ENCODE results near the gene MAPK9. TPM values are rescaled to one million over a fixed set of nuclear protein-coding genes. Genes with fewer than 3 reads are reported as not detected.

MAPK9 gene
- total RNA-seq, 1 donor from 2014 or later, result 41.6 TPM

DNA sequence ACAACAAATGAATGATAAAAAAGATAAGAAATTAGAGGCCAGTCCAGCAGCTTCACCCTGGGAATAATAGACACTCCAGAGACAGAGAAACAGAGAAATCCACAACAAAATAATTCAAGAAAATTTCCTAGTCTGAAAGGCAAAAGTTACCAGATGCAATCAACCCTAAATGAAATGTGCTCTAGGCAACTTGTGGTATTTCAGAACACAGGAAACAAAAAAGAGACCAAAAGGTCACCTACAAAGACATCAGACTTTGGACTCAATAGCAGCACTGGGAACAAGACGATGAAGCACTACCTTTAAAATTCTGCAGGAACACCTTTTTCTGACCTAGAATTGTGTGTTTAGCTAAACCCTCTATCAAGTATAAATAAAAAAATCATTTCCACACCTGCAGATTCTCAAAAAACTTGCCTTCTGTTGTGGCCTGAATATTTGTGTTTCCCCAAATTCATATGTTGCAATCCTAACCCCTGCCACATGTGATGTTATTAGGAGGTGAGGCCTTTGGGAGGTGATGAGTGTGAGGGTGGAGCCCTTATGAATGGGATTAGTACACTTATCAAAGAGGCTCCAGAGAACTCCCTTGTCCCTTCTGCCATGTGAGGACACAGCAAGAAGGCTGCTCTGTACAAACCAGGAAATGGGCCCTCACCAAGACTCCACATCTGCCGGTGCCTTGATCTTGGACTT lies 5.9 kb upstream of the MAPK9 start:
- intact Hi-C loops (cut with micrococcal nuclease), result no loop called here

DNA sequence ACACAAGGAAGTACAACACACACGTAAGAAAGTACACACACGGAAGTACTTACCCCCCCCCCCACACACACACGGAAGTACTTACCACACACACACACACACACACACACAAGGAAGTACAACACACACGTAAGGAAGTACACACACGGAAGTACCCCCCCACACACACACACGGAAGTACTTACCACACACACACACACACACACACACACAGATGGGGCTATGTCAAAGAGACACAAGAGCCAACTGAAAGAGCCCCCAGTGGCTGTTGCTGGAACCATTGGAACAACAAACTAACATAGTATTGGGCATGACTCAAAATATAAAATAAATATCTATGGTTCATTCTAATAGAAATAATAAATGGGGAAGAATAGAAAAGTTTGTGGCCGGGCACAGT lies 4.9 kb upstream of the MAPK9 start:
- intact Hi-C loops (cut with micrococcal nuclease), result no loop called here

DNA sequence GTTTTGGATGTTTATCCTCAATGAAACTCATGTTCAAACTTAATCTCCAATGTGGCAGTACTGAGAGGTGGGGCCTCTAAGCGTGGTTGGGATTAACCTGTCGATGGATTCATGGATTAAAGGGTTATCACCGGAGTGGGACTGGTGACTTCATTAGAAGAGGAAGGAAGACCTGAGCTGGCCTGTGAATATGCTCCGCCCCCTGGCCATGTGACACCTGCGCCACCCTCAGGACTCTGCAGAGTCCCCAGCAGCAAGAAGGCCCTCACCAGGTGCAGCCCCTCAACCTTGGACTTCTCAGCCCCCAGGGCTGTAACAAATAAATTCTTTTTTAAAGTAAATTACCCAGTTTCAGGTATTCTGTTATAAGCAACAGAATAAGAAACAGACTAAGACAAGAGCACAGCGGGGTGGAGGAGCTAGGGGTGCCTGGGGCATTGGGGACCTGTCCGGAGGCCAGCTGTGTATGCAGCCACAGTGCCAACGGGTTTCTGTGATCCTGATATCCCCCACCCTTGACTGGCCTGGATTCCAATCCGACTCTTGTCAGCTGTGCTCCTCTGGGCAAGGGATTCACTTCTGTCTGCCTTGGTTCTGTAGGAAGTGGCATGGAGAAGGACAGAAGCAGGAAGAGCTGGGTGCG lies 3.2 kb upstream of the MAPK9 start:
- intact Hi-C loops (cut with micrococcal nuclease), result loop anchor here (5.0 kb wide), 6 partner anchors 223 to 1563 kb away; partner anchors contain the start of genes RACK1, RNF130, TBC1D9B and ZNF354A

DNA sequence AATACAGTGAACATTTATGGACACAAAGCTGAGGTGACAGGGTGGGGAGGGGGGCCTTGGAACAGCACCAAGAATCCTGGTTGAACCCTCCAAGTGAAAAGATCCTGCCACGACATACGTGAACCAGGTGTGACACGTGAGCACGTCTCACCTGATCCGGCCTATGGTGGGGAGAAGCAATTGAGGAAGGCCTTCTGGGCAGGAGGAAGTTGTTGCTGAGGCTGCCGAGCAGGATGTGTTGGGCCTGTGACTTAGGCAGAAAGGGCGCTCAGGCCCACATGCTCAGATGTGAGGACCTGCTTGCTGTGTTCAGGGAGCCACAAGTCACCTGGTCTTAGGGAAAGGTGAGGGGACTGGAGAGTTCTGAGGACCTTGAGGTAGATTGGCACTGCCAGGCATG lies 2.5 kb upstream of the MAPK9 start:
- intact Hi-C loops (cut with micrococcal nuclease), result loop anchor here (5.0 kb wide), 6 partner anchors 222 to 1562 kb away; partner anchors contain the start of genes RACK1, RNF130, TBC1D9B and ZNF354A

DNA sequence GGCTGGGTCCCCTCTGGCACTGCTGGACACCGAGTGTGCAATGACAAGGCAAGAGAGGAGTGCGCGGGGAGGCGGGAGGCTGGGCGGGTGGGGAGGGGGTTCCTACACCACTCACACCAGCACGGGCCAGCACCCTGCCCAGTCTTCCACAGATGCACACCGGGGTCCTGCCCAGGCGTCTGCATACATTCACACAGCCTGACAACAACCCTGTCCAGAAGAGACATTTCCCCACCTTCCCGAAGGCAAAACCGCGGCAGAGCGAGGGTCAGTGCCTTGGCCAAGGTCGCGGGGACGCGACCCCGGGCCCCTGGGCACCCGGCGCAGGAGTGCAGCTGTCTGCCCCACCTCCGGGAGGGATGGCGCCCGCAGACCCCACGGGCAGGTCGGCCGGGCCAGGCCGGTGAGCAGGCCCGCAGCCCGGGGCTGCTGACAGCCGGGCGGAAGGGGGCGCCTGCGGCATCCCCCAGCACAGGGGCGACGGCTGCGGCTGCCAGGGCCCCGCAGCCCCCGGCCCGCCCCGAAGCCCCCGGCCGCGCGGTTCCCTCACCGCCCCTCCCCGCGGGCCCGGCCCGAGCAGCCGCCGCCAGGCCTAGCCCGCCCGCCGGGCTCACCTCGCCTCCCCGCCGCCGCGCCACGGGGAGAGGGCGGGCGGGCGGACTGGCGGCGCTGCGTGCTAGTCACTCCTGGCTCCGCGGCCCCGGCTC lies 496 bp downstream of the MAPK9 start:
- intact Hi-C loops (cut with micrococcal nuclease), result loop anchor here (5.0 kb wide), 6 partner anchors 219 to 1559 kb away; partner anchors contain the start of genes RACK1, RNF130, TBC1D9B and ZNF354A

DNA sequence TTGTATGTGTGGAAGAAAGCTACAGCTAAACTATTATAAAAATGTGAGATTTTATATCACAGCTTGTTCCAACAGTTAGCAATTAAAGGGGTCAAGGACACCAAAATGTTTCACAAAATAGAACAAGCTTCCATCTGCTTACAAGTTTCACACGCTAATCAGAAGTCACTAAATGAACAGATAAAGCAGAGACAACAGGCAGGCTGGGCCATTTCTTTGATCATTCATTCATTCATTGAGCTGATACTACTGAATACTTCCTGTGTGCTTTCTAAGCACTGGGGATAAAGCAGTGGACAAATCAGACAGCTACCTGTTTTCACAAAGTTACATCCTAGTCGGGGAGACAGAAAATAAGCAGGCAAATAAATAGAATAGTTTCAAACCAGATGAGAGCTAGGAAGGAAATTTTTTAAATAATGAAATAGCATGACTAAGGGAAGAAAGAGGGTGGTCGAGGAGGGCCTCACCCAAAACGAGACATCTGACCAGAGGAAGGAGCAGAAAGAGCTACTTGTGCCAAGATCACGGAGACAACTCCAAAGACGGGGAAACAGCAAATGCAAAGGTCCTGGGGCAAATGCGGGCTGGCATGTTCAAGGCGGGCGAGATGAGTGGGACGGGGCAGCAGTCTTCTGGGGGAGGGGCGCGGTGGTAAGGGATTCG lies 1.2 kb downstream of the MAPK9 start:
- intact Hi-C loops (cut with micrococcal nuclease), result loop anchor here (5.0 kb wide), 6 partner anchors 218 to 1558 kb away; partner anchors contain the start of genes RACK1, RNF130, TBC1D9B and ZNF354A

DNA sequence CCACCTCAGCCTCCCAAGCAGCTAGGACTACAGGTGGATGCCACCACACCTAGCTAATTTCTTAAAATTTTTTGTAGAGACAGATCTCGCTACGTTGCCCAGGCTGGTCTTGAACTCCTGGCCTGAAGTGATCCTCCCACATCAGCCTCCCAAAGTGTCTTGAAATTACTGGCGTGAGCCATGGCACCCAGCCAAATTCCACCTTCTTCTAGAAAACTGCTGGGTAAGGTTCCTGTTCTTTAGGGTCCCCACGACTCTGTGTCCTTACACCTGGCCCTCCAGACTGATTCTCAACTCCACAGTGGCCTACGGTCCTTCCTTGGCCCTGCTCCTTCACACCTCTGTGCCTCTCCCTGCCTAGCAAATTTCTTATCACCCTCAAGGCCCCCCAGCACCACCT lies 1.9 kb downstream of the MAPK9 start:
- intact Hi-C loops (cut with micrococcal nuclease), result loop anchor here (5.0 kb wide), 6 partner anchors 218 to 1558 kb away; partner anchors contain the start of genes RACK1, RNF130, TBC1D9B and ZNF354A

DNA sequence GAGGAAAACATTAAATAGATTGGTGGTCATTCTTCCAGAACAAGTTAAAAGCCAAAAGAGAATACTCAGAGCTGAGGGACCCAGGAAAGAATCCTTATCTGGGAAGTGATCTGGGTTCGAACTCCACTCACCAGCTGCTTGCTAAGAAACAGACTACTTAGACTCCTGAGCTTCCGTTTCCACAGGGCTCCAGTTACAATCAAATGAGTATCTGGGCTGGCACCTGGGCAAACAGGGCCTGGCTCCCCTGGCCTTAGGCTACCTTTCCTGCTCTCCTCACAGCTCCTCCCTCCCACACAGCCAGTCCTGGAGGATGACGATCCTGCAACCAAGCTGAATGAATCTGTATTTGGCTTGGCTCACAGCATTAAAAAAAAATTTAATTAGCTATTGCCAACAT lies 2.5 kb downstream of the MAPK9 start:
- intact Hi-C loops (cut with micrococcal nuclease), result no loop called here

DNA sequence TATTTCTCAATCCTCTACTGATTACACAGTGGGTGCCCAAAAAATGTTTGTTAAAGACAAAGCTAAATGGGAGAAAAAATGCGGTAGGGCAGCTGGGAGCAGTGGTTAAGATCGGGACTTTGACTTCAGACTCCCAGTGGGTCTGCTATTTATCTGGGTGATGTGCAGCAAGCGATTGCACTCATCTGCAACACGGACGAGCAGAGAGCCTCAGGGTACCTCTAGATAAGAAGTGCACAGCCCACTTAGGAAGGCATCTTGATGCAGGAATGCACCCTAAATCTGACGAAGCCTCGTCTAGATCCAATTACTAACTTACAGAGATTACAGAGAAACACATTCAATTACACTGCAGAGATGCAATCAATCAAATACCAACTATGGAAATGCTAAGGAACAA lies 4.0 kb downstream of the MAPK9 start:
- intact Hi-C loops (cut with micrococcal nuclease), result no loop called here

DNA sequence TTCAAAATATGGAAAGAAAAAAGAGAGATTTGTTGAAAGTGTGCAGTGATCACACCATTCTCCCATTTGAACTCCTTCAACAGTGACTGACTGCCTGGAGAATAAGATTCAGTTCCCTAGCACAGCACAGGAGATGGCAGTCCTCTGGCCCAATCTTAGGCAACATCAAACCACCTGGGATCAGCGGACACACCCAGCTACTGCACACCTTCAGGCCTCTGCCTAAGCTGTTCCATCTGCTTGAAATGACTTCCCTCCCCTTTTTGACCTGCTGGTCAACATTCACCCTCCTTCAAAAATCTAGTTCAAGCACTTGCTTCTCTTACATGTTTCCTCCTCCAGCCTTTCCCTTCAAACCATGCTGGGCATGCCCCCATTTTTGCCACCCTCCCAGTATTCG lies 4.5 kb downstream of the MAPK9 start:
- intact Hi-C loops (cut with micrococcal nuclease), result no loop called here

DNA sequence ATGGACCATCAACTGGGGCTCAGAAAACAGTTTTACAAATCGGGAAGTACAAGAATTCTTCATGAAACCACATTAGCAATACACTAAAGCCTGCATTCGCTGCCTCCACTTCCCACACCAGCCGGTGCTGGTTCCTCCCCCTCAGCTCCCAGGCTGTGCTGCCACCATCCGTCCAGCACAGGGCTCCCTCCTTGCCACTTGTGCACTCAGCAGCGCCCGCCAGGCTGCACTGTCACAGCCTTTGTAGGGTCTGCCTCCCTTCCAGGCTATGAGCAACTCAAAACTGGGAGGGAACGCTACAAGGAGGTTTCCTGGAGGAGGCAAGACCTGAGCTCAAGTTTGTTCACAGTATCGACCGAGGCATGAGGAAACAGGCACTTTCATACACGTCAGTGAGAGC lies 7.7 kb downstream of the MAPK9 start:
- intact Hi-C loops (cut with micrococcal nuclease), result no loop called here

DNA sequence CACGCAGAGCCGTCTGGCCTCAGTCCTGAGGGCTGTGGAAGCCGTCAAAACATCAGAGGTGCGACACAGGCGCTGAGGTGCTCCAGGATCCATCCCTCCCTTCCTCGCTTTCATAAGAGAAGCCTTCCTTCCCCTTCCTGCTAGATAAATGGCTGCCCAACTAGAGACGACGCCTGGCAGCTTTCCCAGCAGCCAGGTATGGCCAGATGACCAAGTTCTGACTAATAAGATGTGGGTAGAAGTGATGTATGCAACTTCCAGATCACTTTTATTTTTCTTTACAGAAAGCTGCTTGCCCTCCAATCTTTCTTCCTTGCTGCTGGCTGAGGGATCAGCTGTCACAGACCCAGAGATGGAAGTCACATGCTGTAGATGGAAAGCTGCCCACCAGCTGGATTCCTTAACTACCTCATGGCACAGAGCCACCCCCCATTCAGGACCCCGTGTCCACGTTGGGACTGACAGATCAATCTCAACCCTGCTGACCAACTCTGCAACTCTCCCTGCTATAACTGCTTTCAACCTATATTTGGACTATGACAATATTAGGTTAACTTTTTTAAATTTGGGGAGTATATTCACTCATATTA lies 8.8 kb downstream of the MAPK9 start:
- intact Hi-C loops (cut with micrococcal nuclease), result no loop called here

DNA sequence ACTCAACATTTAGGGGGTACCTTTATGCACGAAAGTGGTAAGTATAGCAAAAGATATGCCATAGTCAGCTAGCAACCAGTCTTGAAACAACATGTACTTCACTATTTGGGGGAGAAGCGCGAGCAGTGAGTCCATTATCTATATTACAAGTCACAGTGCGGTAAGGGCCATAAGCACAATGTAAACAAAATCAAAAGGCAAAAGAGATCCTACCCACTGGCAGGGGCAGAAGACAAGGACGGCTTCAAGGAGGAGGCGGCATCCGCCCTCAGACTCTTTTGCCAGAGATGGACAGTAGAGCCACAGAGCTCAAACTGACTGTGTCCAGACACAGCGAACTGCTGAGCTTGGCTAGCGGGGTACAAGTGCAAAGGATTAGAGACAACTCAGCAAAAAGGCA lies 9.6 kb downstream of the MAPK9 start:
- intact Hi-C loops (cut with micrococcal nuclease), result no loop called here

DNA sequence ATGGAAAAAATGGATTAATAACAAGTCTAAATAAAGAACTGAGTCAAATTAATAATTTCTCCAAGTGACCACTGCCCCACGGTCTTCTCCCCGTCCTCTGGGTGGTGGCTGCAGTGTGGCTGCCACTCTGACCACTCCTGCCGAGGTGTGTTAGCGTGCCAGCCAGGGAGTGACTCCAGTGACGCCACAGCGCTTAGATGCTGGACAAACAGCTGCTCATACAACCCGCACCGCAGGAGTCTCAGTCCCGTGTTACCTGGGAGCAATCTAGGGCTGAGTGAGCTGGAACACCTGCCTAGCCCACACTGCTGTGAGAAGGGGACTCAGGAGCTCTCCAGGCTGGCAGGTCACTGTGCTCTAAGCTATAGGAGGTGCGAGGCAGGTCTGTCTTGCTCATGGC lies 10.2 kb downstream of the MAPK9 start:
- intact Hi-C loops (cut with micrococcal nuclease), result no loop called here

DNA sequence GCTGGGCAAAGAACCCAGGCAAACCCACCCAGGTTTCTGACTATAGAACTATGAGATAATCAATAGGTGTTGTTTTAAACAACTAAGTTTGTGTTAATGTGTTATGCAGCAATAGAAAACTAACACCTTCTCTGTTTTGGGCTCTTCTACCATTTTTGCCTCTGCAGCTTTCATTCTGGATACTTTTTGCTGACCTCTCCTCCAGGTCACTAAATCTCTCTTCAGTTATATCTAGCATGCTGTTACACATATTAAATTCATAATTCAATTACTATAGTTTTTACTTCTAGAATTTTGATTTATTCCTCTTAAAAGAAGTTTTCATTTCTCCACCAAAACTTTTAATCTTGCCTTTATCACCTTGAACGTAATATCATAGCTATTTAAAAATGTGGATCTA lies 17.2 kb downstream of the MAPK9 start:
- intact Hi-C loops (cut with micrococcal nuclease), result no loop called here

DNA sequence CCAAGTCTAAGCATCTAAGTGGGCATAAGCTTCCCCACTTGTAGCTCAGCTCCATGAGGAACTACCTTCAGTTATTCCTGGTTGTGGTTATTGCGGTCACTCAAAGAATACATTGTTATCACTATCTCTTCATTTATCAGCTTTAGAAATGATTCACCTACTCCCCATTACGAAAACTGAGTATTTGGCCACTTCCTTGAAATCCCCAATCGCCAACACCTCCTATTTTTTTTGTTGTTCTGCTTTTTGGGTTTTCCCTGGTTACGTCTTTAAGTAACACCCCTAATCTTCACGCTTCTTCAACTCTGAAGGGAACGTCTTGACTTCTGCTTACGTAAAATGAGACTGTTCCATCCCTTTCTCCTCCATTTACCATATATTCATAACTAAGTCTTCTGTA lies 20.7 kb downstream of the MAPK9 start:
- intact Hi-C loops (cut with micrococcal nuclease), result no loop called here

DNA sequence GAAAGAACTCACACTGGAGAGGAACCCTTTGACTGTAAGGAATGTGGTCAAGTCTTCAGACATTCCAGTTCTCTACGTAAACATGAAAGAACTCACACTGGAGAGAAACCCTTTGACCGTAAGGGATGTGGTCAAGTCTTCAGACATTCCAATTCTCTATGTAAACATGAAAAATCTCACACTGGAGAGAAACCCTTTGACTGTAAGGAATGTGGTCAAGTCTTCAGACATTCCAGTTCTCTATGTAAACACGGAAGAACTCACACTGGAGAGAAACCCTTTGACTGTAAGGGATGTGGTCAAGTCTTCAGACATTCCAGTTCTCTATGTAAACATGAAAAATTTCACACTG lies 32.6 kb downstream of the MAPK9 start:
- intact Hi-C loops (cut with micrococcal nuclease), result no loop called here

DNA sequence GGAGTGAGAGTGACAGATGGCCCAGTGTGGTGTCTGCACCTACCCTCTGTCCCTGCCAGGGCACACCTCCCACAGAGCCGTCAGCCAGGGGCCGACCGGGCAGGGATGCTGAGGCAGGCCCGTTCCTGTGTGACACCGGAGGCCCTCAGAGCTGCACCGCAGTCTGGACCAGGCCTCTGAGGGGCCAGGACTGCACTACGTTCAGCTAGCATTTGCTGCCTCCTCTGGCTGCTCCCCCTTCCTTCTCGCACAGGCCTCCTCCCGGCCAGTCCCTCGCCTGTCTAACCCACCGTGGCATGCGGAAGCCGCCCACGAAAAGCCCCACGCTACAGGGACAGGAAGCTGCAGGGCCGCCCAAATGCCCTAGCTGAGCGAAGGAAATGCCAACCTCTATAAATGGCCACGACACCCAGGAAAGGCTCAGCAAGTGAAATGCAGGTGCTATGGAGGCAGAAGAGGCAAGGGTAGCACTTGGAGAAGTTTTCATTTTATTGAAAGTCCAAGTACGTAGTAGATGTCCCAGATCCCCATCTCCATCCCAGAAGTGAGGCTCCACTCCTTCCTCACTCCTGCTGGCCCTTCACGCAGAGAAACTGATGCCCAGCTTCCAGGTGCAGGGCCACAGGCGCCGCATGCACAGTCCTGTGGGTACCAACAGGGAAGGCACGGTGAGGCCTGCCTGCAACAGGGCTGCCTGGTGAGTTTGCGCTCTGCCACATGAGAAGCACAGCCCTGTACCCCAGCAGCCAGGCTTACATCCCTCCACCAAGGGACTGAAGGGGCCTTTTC lies 38.7 kb downstream of the MAPK9 start:
- intact Hi-C loops (cut with micrococcal nuclease), result no loop called here

DNA sequence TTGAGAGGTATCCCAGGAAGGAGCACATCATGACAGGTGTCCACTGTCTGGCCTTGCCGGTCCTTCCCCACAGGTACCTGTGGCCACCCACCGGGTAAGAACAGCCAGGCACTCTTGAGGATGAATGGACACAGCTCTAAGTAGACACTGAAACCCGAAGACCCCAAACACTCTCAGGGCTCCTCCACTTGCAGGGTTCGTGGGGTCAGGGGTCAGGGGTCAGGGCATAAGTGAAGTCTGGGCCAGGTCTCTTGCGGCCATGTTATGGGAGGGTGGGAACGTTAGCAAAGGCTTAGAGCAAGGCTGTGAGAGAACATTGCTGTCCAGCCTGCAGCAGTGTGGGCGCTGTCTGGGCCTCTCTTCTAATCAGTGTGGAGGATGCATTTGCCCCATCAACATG lies 40.0 kb downstream of the MAPK9 start:
- intact Hi-C loops (cut with micrococcal nuclease), result no loop called here

DNA sequence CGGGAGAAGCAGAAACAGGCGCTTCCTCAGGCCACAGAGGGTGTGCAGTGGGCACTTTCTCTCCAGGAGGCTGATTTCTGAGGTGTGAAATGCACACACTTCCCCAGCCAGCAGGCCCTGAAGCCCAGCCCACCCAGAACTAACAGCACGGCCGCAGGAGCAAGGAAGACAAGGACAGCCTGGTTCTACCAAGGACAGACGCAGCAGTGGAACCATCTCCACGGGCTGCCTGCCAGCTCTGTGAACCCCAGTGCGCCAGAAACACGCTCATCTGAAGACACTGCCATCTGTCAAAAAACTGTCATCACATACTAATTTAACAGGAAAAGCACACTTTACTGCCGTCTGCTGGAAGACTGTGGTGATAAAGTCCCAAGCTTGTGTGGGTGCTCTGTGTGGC lies 40.7 kb downstream of the MAPK9 start:
- intact Hi-C loops (cut with micrococcal nuclease), result no loop called here

DNA sequence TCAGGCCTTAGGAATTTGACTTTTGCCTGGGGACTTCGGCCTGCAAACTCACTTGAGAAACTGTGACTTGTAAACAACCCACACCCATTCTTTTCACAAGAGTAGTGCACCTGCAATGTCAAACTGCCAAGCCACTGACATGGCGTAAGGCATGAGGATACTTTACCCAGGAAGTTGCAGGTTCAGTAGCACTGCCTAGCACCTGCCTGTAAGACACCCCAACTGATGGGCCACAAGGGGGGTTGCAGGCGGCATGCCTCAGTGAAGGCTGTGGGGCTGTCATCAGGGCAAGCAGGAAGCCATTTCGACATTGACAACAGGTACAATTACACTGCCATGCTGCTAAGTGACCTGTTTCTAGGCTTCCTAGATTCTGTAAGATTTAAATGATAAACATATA lies 41.6 kb downstream of the MAPK9 start:
- intact Hi-C loops (cut with micrococcal nuclease), result no loop called here
